Calu3 (cell line): ENCODE measurements around the gene ATL2. TPM values are rescaled to one million over a fixed set of nuclear protein-coding genes. Genes with fewer than 3 reads are reported as not detected.

ENCODE experiments used
- BruUV-seq: library from RNA; stranded (reverse); fragments of 400-500 nt; replicated peaks from 2 replicates; lab custom pipeline; 2021; lab: Mats Ljungman, UMichigan
- CTCF ChIA-PET: fragments of 300-600 bp; sonication (Branson Sonifier 250); formaldehyde crosslinking; loops from one replicate; lab custom pipeline; 2022; ENCODE audit warnings: antibody characterized with exemption; lab: Charles Lee
- DNase-seq: peaks from one replicate; pipeline ENCODE4 v3.0.0; 2022
- H3K27ac Mint-ChIP-seq: one replicate; pipeline ENCODE4 v1.8.0; 2022; ENCODE audit warnings: mixed read lengths; ENCODE audit not compliant: unreplicated experiment
- H3K27me3 Mint-ChIP-seq: one replicate; pipeline ENCODE4 v1.8.0; 2022; ENCODE audit warnings: mixed read lengths; ENCODE audit not compliant: unreplicated experiment
- H3K36me3 Mint-ChIP-seq: one replicate; pipeline ENCODE4 v1.8.0; 2022; ENCODE audit warnings: mild to moderate bottlenecking, moderate library complexity, mixed read lengths; ENCODE audit not compliant: insufficient read depth, unreplicated experiment
- H3K4me1 Mint-ChIP-seq: one replicate; pipeline ENCODE4 v1.8.0; 2022; ENCODE audit warnings: mild to moderate bottlenecking, low read depth, mixed read lengths; ENCODE audit not compliant: unreplicated experiment
- H3K4me3 Mint-ChIP-seq: one replicate; pipeline ENCODE4 v1.8.0; 2022; ENCODE audit warnings: mild to moderate bottlenecking, low read depth, moderate library complexity, mixed read lengths; ENCODE audit not compliant: unreplicated experiment
- H3K9me3 Mint-ChIP-seq: one replicate; pipeline ENCODE4 v1.8.0; 2022; ENCODE audit warnings: low read depth, mixed read lengths; ENCODE audit not compliant: unreplicated experiment
- CTCF ChIP-seq: fragments of 200-600 bp; IDR thresholded peaks from one replicate; pipeline ENCODE4 v1.8.0; 2022; ENCODE audit warnings: antibody characterized with exemption; ENCODE audit not compliant: unreplicated experiment
- intact Hi-C: fragments of 100-400 bp; cut with micrococcal nuclease; formaldehyde crosslinking; loops from one replicate; pipeline ENCODE4 v1.10.0; 2022; ENCODE audit not compliant: unreplicated experiment
- total RNA-seq: library from RNA; stranded (reverse); gene quantifications from 2 replicates; pipeline ENCODE4 v1.2.3, GENCODE V29; 2022

ATL2 gene
- total RNA-seq, 1 experiment from 2014 or later = 118 TPM

GRCh38 chr2:38315707-38316333 is 61.3 kb downstream of the ATL2 start:
- no peak overlapping the region for H3K27ac Mint-ChIP-seq
- no peak overlapping the region for H3K4me3 Mint-ChIP-seq
- intact Hi-C loops = loop anchor here (1.0 kb wide), 1 partner anchor 192 kb away; no protein-coding TSS in a partner anchor
- no TSS peak for BruUV-seq
- peaks cover 66% of the 10 kb centered on the region for H3K36me3 Mint-ChIP-seq
- TF ChIP-seq CTCF = peak; percentile 41
- CTCF ChIA-PET = interaction anchor here (0.6 to 2.6 kb wide), 9 partner anchors 47 to 425 kb away, joined by 3 to 12 read pairs (median 6); partner anchors contain the start of genes ATL2 and CYP1B1
- no peaks in the 10 kb centered on the region for H3K4me1 Mint-ChIP-seq
- H3K27me3 Mint-ChIP-seq = no peaks in the 10 kb centered on the region
- peak; percentile 47 for DNase-seq
- H3K9me3 Mint-ChIP-seq = no peaks in the 10 kb centered on the region

GRCh38 chr2:38308821-38309220 is 68.3 kb downstream of the ATL2 start:
- TF ChIP-seq CTCF = no peak
- Mint-ChIP-seq H3K4me1 (peaks cover 4% of the 10 kb centered on the region), H3K27me3 (no peaks in the 10 kb centered on the region), H3K36me3 (peaks cover 66% of the 10 kb centered on the region), H3K9me3 (no peaks in the 10 kb centered on the region), H3K4me3 (no peak overlapping the region), H3K27ac (no peak overlapping the region)
- CTCF ChIA-PET = no interaction called here
- BruUV-seq = no TSS peak
- DNase-seq = no peak
- intact Hi-C loops = loop anchor here (5.0 kb wide), 1 partner anchor 428 kb away; no protein-coding TSS in a partner anchor

GRCh38 chr2:38301969-38302702 is 74.9 kb downstream of the ATL2 start:
- DNase-seq = no peak
- Mint-ChIP-seq H3K27ac (no peak overlapping the region), H3K36me3 (peaks cover 76% of the 10 kb centered on the region), H3K4me1 (peaks cover 18% of the 10 kb centered on the region), H3K4me3 (no peak overlapping the region), H3K27me3 (no peaks in the 10 kb centered on the region), H3K9me3 (no peaks in the 10 kb centered on the region)
- no TSS peak for BruUV-seq
- CTCF ChIA-PET = no interaction called here
- no peak for TF ChIP-seq CTCF
- intact Hi-C loops = no loop called here

- Mint-ChIP-seq H3K4me1 (peaks cover 18% of the 10 kb centered on the region), H3K27me3 (no peaks in the 10 kb centered on the region), H3K9me3 (no peaks in the 10 kb centered on the region), H3K4me3 (no peak overlapping the region), H3K27ac (no peak overlapping the region), H3K36me3 (peaks cover 81% of the 10 kb centered on the region)
- BruUV-seq = no TSS peak
- DNase-seq = no peak
- TF ChIP-seq CTCF = no peak
- intact Hi-C loops = no loop called here
- CTCF ChIA-PET = interaction anchor here (0.7 kb wide), 1 partner anchor 389 kb away, joined by 5 read pairs; no protein-coding TSS in a partner anchor
Observed at GRCh38 chr2:38301340-38301968, 75.6 kb downstream of the ATL2 start.
